H1 (cell line): ENCODE data around the gene GABARAPL2. TPM values are rescaled to one million over a fixed set of nuclear protein-coding genes. Genes with fewer than 3 reads are reported as not detected.
A peak's percentile ranks its signal among the peaks of the same experiment; 100 is the strongest.

Experiments
- CTCF ChIA-PET: fragments of 300-600 bp; sonication (Branson Sonifier 250); formaldehyde crosslinking; loops from one replicate; lab custom pipeline; 2021; ENCODE audit not compliant: partially characterized antibody; lab: Charles Lee
- POLR2A ChIA-PET: fragments of 300-600 bp; sonication (Branson Sonifier 250); formaldehyde crosslinking; loops from one replicate; lab custom pipeline; 2021; ENCODE audit warnings: inconsistent platforms; ENCODE audit not compliant: partially characterized antibody; lab: Charles Lee
- DNase-seq, 2 experiments: peaks; one replicate each; pipeline versions ENCODE4 v3.0.0 to v3.0.0-alpha.2; 2010 to 2022; ENCODE audit warnings: low spot score in 2 of 2, low read depth in 1 of 2, mixed read lengths in 1 of 2
- FAIRE-seq: peaks from 2 replicates; lab custom pipeline; 2011; peaks lifted over from hg19 to GRCh38; lab: Jason Lieb, UNC
- H2AFZ ChIP-seq: 2 replicates; pipeline ENCODE4 v1.8.1; 2012; ENCODE audit warnings: low read length, inconsistent platforms
- H2AK5ac ChIP-seq: 2 replicates; pipeline ENCODE4 v1.6.1; 2013; ENCODE audit warnings: low read depth, low read length
- H2BK120ac ChIP-seq: replicated peaks from 2 replicates; pipeline ENCODE3; 2013; ENCODE audit warnings: low read depth, low read length, inconsistent platforms
- H2BK12ac ChIP-seq: 2 replicates; pipeline ENCODE4 v1.6.1; 2013; ENCODE audit warnings: low read depth, low read length
- H2BK15ac ChIP-seq: 2 replicates; pipeline ENCODE4 v1.6.1; 2013; ENCODE audit warnings: low read length
- H2BK20ac ChIP-seq: 2 replicates; pipeline ENCODE4 v1.6.1; 2013; ENCODE audit warnings: low read length
- H2BK5ac ChIP-seq: 2 replicates; pipeline ENCODE4 v1.6.1; 2013; ENCODE audit warnings: low read depth, low read length
- H3K14ac ChIP-seq: 2 replicates; pipeline ENCODE4 v1.6.1; 2013; ENCODE audit warnings: inconsistent platforms; ENCODE audit not compliant: insufficient read length
- H3K18ac ChIP-seq: 2 replicates; pipeline ENCODE4 v1.6.1; 2013; ENCODE audit warnings: low read length; ENCODE audit errors: extremely low read depth
- H3K23ac ChIP-seq: 2 replicates; pipeline ENCODE4 v1.6.1; 2013; ENCODE audit warnings: inconsistent platforms; ENCODE audit not compliant: insufficient read length
- H3K23me2 ChIP-seq: 2 replicates; pipeline ENCODE4 v1.6.1; 2013; ENCODE audit warnings: low read depth, low read length
- H3K27ac ChIP-seq: 2 replicates; pipeline ENCODE4 v1.6.1; 2011; ENCODE audit warnings: low read depth, low read length, inconsistent platforms
- H3K27me3 ChIP-seq, 4 experiments: replicated peaks in 1 of 4; 1 replicate in 1 of 4; 2 replicates in 3 of 4; pipeline versions ENCODE4 v1.6.1 to v1.8.1; 2011 to 2013; ENCODE audit warnings: low read length in 3 of 4, mild to moderate bottlenecking in 3 of 4, inconsistent platforms in 2 of 4, mixed read lengths in 2 of 4, moderate library complexity in 1 of 4; ENCODE audit not compliant: control insufficient read depth in 3 of 4, insufficient read depth in 3 of 4; ENCODE audit errors: extremely low read depth in 1 of 4
- H3K36me3 ChIP-seq, 4 experiments: 2 replicates each; pipeline versions ENCODE4 v1.6.1 to v1.8.1; 2011 to 2013; ENCODE audit warnings: mild to moderate bottlenecking in 4 of 4, low read length in 3 of 4, moderate library complexity in 2 of 4, control low read depth in 1 of 4, inconsistent platforms in 1 of 4; ENCODE audit not compliant: insufficient read depth in 4 of 4, control insufficient read depth in 2 of 4
- H3K4ac ChIP-seq: replicated peaks from 2 replicates; pipeline ENCODE3; 2013; ENCODE audit warnings: low read length, low read depth, mixed read lengths, inconsistent platforms; ENCODE audit not compliant: insufficient read length
- H3K4me1 ChIP-seq, 4 experiments: replicated peaks in 1 of 4; 1 replicate in 1 of 4; 2 replicates in 3 of 4; pipeline versions ENCODE4 v1.6.1 to v1.8.1; 2011 to 2013; ENCODE audit warnings: low read length in 3 of 4, inconsistent platforms in 2 of 4, mixed read lengths in 1 of 4; ENCODE audit not compliant: insufficient read depth in 4 of 4, control insufficient read depth in 3 of 4
- H3K4me2 ChIP-seq, 2 experiments: 2 replicates each; pipeline versions ENCODE4 v1.6.1 to v1.8.1; 2011 to 2013; ENCODE audit warnings: low read depth in 2 of 2, low read length in 2 of 2, control low read depth in 1 of 2, inconsistent platforms in 1 of 2, mild to moderate bottlenecking in 1 of 2; ENCODE audit not compliant: insufficient read depth in 1 of 2
- H3K4me3 ChIP-seq, 4 experiments: fragments of 200-600, 300-600 bp in 1 of 4; sonication (generic), shearing (Covaris generic), sonication (Bioruptor Twin) in 1 of 4; 2 replicates each; pipeline versions ENCODE4 v1.5.1 to v1.8.1; 2011 to 2016; ENCODE audit warnings: low read length in 4 of 4, low read depth in 3 of 4, control low read depth in 2 of 4, inconsistent platforms in 2 of 4, mild to moderate bottlenecking in 2 of 4, mixed read lengths in 1 of 4, moderate library complexity in 1 of 4; ENCODE audit not compliant: insufficient read depth in 2 of 4; ENCODE audit errors: extremely low read depth in 1 of 4
- H3K56ac ChIP-seq: replicated peaks from 2 replicates; pipeline ENCODE3; 2013; ENCODE audit warnings: low read depth, mild to moderate bottlenecking, mixed read lengths, low read length, inconsistent platforms; ENCODE audit not compliant: insufficient read length
- H3K79me1 ChIP-seq: 2 replicates; pipeline ENCODE4 v1.6.1; 2013; ENCODE audit warnings: low read depth, low read length, control low read depth
- H3K79me2 ChIP-seq, 2 experiments: 2 replicates each; pipeline versions ENCODE4 v1.6.1 to v1.8.1; 2012 to 2013; ENCODE audit warnings: low read length in 2 of 2, mild to moderate bottlenecking in 2 of 2, inconsistent platforms in 1 of 2; ENCODE audit not compliant: insufficient read depth in 2 of 2, control insufficient read depth in 1 of 2
- H3K9ac ChIP-seq, 4 experiments: replicated peaks in 1 of 4; 1 replicate in 1 of 4; 2 replicates in 3 of 4; pipeline versions ENCODE4 v1.6.1 to v1.8.1; 2011 to 2013; ENCODE audit warnings: low read depth in 3 of 4, low read length in 3 of 4, control low read depth in 2 of 4, mild to moderate bottlenecking in 2 of 4, moderate library complexity in 2 of 4, inconsistent platforms in 1 of 4; ENCODE audit errors: extremely low read depth in 1 of 4
- H3K9me3 ChIP-seq, 2 experiments: 2 replicates each; pipeline versions ENCODE4 v1.6.1 to v1.8.1; 2012 to 2013; ENCODE audit warnings: mild to moderate bottlenecking in 2 of 2, moderate library complexity in 2 of 2, control low read depth in 1 of 2, inconsistent platforms in 1 of 2, low read depth in 1 of 2, low read length in 1 of 2, mixed read lengths in 1 of 2; ENCODE audit not compliant: insufficient read depth in 2 of 2
- H4K20me1 ChIP-seq, 2 experiments: replicated peaks in 1 of 2; 2 replicates each; pipeline versions ENCODE3 to v1.8.1; 2011 to 2013; ENCODE audit warnings: inconsistent platforms in 2 of 2, low read length in 2 of 2, mild to moderate bottlenecking in 1 of 2; ENCODE audit not compliant: insufficient read depth in 2 of 2, control insufficient read depth in 1 of 2
- H4K5ac ChIP-seq: 2 replicates; pipeline ENCODE4 v1.6.1; 2013; ENCODE audit warnings: low read length, low read depth, mixed read lengths, inconsistent platforms; ENCODE audit not compliant: insufficient read length
- H4K8ac ChIP-seq: 2 replicates; pipeline ENCODE4 v1.8.0; 2013; ENCODE audit warnings: mild to moderate bottlenecking, moderate library complexity, low read length, inconsistent platforms; ENCODE audit not compliant: insufficient read depth; ENCODE audit errors: extremely low read depth
- H4K91ac ChIP-seq: replicated peaks from 2 replicates; pipeline ENCODE3; 2013; ENCODE audit warnings: low read length, mixed read lengths, inconsistent platforms; ENCODE audit not compliant: insufficient read length
- CHD2 ChIP-seq: IDR thresholded peaks from 2 replicates; pipeline ENCODE4 v1.6.1; 2012; ENCODE audit warnings: low read length, improper control_type of control experiment
- GABPA ChIP-seq: IDR thresholded peaks from 2 replicates; pipeline ENCODE4 v1.6.1; 2011; ENCODE audit warnings: mild to moderate bottlenecking, low read length, moderate library complexity, borderline replicate concordance; ENCODE audit not compliant: insufficient read depth
- RAD21 ChIP-seq, 2 experiments: IDR thresholded peaks in 1 of 2; conservative IDR thresholded peaks in 1 of 2; 2 replicates each; pipeline ENCODE4 v1.6.1; 2011; ENCODE audit warnings: low read depth in 2 of 2, low read length in 2 of 2, improper control_type of control experiment in 1 of 2, inconsistent platforms in 1 of 2, mild to moderate bottlenecking in 1 of 2, moderate library complexity in 1 of 2
- RFX5 ChIP-seq: IDR thresholded peaks from 2 replicates; pipeline ENCODE4 v1.6.1; 2011; ENCODE audit warnings: low read depth, low read length, improper control_type of control experiment, borderline replicate concordance
- SP4 ChIP-seq: IDR thresholded peaks from 2 replicates; pipeline ENCODE4 v1.6.1; 2012; ENCODE audit warnings: low read length, inconsistent platforms
- USF2 ChIP-seq: IDR thresholded peaks from 2 replicates; pipeline ENCODE4 v1.6.1; 2011; ENCODE audit warnings: low read length, improper control_type of control experiment
- WGBS, 2 experiments: shearing (Covaris generic) in 1 of 2; methylation state at CpG; one replicate each; pipeline versions ENCODE4 v1.1.6 to v1.1.7; 2013 to 2015; ENCODE audit warnings: low lambda C conversion rate in 2 of 2, mixed read lengths in 2 of 2, inconsistent platforms in 1 of 2, low coverage in 1 of 2, missing lambda C conversion rate in 1 of 2; ENCODE audit not compliant: insufficient replicate concordance in 2 of 2, insufficient coverage in 1 of 2, insufficient read length in 1 of 2; ENCODE audit errors: extremely low coverage in 1 of 2, missing lambda C conversion rate in 1 of 2; 5-methylcytosine and 5-hydroxymethylcytosine counted together
- polyA plus RNA-seq, 7 experiments: library from polyadenylated mRNA; depleted of rRNA in 3 of 7; stranded (reverse) in 5 of 7; unstranded in 2 of 7; fragments of >200 nt in 5 of 7; fragments of 200-250 nt in 2 of 7; gene quantifications; 1 replicate in 5 of 7; 2 replicates in 1 of 7; 4 replicates in 1 of 7; pipeline versions ENCODE4 v1.2.1 to v1.2.3, GENCODE V29; 2011 to 2013; ENCODE audit warnings: missing spikeins in 2 of 7, mixed read lengths in 2 of 7
- total RNA-seq: library from RNA; stranded (reverse); fragmentation: NEBNext Ultra II Directional; extraction: Animal tissue kit (Norgen Biotek cat#: 25700); gene quantifications from 2 replicates; pipeline ENCODE4 v1.2.1, GENCODE V29; 2021

GABARAPL2 gene
- total and polyA plus RNA-seq, 2 of the 8 experiments (the other 6 are each of a cell fraction or from before 2014, with no cell fraction given) = 65.8 to 71.3 TPM

GRCh38 chr16:75529056-75529905 is 36.9 kb upstream of the GABARAPL2 start:
- peak overlapping the region; percentile 46 for H4K91ac ChIP-seq
- TF ChIP-seq SP4 (no peak), RAD21 (IDR thresholded peaks at IDR 0.05 in 1 of 2, conservative IDR thresholded peaks at IDR 0.05 in 1 of 2; ENCODE audit: low read depth in 2 of 2, low read length in 2 of 2) (no peak), USF2 (no peak), GABPA (no peak), CHD2 (no peak), RFX5 (no peak)
- TF ChIP-seq, all 59 proteins: peak for 0
- FAIRE-seq (no peak), DNase-seq (no peak)
- POLR2A ChIA-PET = interaction anchor here (0.7 to 1.8 kb wide), 4 partner anchors 11 to 304 kb away, joined by 3 to 6 read pairs (median 4); partner anchors contain the start of gene CHST6
- H4K8ac ChIP-seq = peak overlapping the region; percentile 77
- H3K79me2 ChIP-seq = no peaks in the 10 kb centered on the region
- no peaks in the 10 kb centered on the region for H3K27me3 ChIP-seq
- no peak overlapping the region for H2AK5ac ChIP-seq
- no peak overlapping the region for H3K18ac ChIP-seq
- 95% methylated on average over 80 of the region's 81 CpGs; no CpG with 5 or more reads in 1 of the 2 experiments for WGBS, 2 experiments
- H4K20me1 ChIP-seq = no peaks in the 10 kb centered on the region
- H2BK12ac ChIP-seq = no peak overlapping the region
- H3K4me1 ChIP-seq = no peaks in the 10 kb centered on the region
- no peak overlapping the region for H3K23ac ChIP-seq
- no peak overlapping the region for H2BK5ac ChIP-seq
- no peak overlapping the region for H2BK120ac ChIP-seq
- no peaks in the 10 kb centered on the region for H3K23me2 ChIP-seq
- H2BK15ac ChIP-seq = no peak overlapping the region
- no peak overlapping the region for H3K4me3 ChIP-seq
- H2AFZ ChIP-seq = no peak overlapping the region; the same call in 1 of the 2 replicates
- H3K79me1 ChIP-seq = no peaks in the 10 kb centered on the region
- no peak overlapping the region for H3K56ac ChIP-seq
- CTCF ChIA-PET = interaction anchor here (0.8 to 2.3 kb wide), 4 partner anchors 11 to 33 kb away, joined by 4 to 34 read pairs (median 4); no protein-coding TSS in a partner anchor
- no peaks in the 10 kb centered on the region for H3K36me3 ChIP-seq
- H3K27ac ChIP-seq = no peak overlapping the region
- H4K5ac ChIP-seq = no peak overlapping the region
- H3K9me3 ChIP-seq = no peaks in the 10 kb centered on the region
- H3K4me2 ChIP-seq = no peak overlapping the region
- H2BK20ac ChIP-seq = no peak overlapping the region
- H3K9ac ChIP-seq = no peak overlapping the region; a peak in 1 of 7 replicates
- H3K4ac ChIP-seq = no peak overlapping the region
- H3K14ac ChIP-seq = no peak overlapping the region
